ENCODE data around the gene DNAH10.
"Not testable (repeated sequence)": the region's sequence is repeated elsewhere in the genome, so short reads cannot be mapped to it uniquely, and the experiment has no call there.

Gene DNAH10

GRCh38 chr12:123891011-123891410, 128.9 kb downstream of the DNAH10 start:
- no peak for DNase-seq

DNA sequence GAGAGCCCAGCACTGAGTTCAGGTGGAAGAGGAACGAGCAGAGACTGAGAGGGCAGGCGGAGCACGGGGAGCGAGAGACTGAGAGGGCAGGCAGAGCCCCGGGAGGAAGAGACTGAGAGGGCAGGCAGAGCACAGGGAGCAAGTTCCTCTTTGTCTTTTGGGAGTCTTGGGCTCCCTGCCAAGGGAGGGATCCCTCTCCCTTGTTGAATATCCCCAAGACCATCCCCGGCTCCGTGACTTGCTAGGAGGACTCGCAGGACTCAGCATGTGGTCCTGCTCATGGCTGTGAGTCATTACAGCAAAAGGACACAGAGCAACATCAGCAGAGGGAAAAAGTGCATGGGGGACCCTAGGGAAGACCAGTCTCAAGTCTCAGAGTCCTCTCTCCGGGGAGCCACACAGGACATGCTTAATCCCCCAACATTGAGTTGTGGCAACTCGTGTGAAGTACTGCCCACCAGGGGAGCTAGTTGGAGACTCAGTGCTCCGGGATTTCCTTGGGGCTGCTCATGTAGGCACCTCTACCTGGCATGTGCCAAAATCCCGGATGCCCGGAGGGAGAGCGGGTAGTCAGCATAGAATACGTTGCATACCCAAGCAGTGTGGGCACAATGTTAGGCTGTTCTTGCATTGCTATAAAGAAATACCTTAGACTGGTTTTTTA, 129.5 kb downstream of the DNAH10 start:
- DNase-seq = no peak

- no peak for DNase-seq
Observed at GRCh38 chr12:123892180-123892559, 130.1 kb downstream of the DNAH10 start.

- DNase-seq = no peak
Observed at GRCh38 chr12:123892853-123893252, 130.8 kb downstream of the DNAH10 start.

DNA sequence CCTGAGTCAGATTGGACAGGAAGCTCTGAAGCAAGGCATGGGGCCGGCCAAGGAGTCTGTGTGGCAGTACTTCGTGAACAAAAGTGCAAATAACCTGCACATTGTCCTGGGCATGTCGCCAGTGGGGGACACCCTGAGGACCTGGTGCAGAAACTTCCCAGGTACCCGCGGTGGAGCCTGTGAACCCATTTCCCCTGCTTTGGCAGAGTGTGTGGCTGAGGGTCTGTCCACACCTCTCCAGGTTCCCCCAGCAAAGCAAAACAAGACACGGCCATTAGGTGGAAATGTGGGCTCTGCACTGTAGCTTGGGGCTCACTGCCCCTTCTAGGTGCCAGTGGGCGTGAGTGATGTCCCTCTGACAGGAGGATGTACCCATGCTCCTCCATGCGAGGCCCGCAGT, 131.2 kb downstream of the DNAH10 start:
- no peak for DNase-seq

GRCh38 chr12:123894823-123895345, 132.8 kb downstream of the DNAH10 start:
- DNase-seq = no peak

- no peak for DNase-seq
Observed at GRCh38 chr12:123895451-123895850, 133.3 kb downstream of the DNAH10 start.

DNA sequence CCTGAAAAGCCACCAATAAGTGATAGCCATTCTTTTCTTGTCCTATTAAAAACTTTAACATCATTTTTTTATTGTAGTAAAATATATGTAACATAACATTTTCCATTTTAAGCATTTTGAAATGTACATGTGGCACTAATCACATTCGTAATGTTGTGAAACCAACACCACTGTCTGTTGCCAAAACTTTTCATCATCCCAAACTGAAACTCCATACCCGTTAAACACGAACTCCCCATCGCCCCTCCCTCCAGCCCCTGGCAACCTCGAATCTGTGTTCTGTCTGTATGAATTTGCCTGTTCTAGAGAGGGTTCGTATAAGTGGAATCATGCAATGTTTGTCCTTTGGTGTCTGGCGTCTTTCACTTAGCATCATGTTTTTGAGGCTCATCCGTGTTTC, 134.7 kb downstream of the DNAH10 start:
- DNase-seq = no peak

GRCh38 chr12:123897221-123897620, 135.1 kb downstream of the DNAH10 start:
- no peak for DNase-seq

DNA sequence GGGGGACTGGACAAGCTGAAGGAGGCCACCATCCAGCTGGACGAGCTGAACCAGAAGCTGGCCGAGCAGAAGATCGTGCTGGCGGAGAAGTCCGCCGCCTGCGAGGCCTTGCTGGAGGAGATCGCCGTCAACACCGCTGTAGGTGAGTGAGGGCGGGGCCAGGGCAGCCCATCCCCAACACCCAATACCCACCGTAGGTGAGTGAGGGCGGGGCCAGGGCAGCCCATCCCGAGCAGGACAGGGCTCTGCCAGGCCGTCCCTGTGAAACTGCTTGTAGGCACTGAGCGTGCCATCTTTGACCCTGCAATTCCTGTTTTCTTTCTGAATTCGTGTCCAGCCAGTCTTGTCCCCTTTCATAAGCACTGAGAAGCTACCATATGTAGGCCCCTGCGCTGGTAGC, 136.6 kb downstream of the DNAH10 start:
- DNase-seq = no peak

GRCh38 chr12:123899368-123899767, 137.3 kb downstream of the DNAH10 start:
- no peak for DNase-seq

DNA sequence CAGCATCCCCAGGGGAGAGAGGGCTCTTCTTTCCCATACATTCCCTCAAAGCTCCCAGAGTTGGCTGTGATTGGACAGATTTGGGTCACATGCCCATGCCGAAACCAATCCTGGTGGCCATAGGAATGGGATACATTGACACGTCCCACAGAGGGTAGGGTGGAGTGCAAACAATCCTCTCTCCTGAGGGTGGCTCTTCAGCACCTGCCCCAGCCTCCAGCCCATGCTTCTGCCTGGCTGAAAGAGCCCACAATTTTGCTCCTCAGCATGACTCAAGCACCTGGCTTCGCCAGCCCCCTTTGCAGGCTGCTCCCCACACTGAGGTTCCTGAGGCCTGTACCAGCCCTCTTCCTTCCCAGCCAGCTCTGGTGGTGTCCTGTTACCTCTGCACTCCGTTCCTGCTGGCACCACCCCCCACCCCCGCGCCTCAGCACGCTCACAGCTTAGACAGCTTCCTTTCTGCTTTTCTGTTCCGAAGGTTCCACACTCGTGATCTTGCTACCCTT, 138.8 kb downstream of the DNAH10 start:
- DNase-seq = no peak

DNA sequence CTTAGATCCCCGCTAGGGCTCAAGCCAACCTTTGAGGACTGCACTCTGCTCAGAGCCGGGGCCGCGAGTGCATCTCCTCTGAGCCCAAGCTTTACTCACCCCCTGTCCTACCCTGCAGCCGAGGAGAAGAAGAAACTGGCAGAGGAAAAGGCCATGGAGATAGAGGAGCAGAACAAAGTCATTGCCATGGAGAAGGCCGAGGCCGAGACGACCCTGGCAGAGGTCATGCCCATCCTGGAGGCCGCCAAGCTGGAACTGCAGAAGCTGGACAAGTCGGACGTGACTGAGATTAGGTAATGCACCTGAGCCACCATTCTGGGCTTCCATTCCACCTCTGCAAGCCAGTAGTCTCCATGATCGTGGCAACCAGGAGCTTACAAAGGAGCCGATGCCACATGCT, 140.7 kb downstream of the DNAH10 start:
- DNase-seq = no peak

DNA sequence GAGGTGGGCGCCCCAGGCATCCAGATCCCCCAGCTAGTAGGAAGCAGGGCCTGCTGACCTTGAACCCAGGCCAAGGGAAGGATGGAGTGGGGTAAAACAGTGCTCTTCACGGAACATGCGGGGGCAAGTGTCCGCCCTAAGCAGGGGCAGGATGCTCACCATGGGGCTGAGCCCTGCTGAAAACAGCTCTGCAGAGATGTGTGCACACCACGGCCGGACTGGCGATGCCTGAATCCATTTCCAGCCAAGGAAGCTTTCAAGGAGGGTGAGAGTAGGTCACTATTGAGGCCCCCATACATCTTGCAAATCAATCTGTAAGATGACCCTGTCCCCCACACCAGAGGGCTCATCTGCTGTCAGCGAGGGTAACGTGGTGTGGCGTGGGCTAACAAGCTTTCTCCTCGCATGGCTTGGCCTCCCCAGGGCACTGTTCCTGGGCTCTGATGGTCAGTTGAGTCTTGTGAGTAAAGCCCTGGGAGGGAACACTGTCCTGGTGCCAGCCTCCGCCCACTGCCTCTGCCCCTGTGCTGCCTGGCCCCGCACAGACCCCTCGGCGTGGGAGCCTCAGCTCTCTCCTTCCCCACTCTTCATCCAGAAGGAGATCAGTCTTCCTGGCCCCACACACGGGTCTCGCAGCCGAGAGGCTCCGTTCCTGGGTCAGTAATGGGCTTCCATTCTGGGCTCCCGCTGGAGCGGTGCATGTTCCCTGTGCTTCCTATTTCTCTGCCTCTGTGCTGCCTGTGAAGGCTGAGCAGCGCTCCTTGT, 141.4 kb downstream of the DNAH10 start:
- DNase-seq = no peak

DNA sequence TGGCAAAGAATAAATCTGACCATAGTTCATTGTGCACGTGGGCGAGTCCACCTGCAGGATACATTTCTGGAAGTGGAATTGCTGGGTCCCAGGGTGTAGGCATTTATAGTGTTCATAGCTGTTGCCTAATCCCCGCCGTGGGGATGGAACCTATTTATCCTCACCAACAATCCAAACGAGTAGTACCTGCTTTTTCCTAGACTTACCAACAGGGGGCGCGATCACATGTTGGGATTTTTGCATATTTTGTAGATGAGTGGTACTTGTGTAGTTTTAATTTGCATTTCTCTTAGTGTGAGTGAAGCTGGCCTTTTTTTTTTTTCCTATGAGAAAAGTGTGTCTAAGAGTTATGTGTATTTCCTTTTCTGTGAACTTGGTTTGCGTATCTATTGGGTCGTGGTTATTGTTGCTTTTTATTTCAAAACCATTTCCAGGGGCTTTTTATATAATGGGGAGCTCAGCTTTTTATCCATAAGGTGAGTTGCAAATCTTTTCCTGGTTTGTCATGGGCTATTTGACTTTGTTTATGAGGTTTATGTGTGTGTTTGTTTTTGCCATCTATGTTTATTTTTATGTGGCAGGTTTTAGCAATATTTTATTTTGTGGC, 143.3 kb downstream of the DNAH10 start:
- no peak for DNase-seq

DNA sequence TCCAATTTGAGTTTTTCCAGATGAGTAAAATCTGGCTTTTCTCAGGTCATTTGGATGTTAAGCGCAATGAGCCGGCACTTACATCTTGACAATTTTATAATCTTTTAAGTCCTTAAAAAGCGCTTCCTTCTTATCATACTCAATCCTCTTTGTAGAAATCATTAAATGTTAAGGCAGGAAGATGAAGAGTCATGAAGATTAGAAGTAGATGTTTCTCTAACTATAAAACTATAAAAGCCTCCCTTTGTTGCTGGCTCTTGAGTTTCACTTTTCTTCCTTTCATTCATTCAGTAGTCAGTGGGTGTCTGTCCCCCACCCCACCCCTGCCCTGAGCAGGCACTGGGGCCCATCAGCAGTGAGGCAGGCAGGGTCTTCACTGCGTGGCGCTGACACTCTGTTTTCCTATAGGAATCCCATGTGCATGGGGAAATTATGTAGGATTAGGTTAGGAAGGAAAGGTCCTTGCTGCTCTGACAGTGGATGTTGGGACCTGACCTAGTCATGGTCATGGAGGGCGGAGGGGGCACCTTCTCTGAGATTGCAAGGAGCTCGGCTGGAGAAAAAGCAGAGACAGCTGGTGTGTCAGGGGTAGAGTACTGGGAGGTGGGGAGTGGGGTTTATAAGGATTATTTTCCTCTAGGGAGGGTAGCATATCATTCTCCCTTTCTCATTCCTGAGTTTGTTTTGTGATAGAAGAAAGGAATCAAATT, 144.8 kb downstream of the DNAH10 start:
- no peak for DNase-seq

GRCh38 chr12:123907726-123908476, 145.8 kb downstream of the DNAH10 start:
- DNase-seq = no peak

DNA sequence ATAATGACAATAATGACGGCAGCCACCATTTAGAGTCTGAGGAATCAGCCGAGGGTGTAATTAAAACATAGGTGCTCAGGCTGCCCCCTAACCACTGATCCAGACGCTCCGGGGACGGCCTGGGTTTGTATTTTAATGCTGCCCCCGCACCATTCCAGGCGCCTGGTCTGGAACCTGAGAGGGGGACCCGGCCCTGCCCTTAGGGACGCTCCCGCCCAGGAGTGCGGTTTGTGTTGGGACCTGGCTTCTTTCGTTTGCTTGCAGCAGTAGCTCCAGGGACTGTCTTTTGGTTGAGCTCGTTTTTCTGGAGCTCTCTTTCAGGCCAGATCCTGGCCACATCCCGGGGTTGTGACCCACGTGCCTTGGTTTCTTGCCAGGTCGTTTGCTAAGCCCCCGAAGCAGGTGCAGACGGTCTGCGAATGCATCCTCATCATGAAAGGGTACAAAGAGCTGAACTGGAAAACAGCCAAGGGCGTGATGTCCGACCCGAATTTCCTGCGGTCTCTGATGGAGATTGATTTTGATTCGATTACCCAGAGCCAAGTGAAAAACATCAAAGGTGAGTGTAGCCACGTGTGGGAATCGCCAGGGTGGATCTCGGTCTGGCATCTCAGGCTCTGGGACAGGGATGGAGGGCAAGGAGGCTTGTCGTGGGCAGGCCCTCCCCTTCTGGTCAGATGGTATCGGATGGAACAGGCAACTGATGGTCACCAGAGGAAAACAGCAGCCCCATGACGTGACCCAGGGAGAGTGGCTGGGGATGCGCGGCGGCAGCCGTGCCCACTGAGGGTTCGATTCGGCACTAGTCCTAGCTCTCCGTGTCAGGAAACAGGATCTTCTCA, 147.0 kb downstream of the DNAH10 start:
- no peak for DNase-seq

DNA sequence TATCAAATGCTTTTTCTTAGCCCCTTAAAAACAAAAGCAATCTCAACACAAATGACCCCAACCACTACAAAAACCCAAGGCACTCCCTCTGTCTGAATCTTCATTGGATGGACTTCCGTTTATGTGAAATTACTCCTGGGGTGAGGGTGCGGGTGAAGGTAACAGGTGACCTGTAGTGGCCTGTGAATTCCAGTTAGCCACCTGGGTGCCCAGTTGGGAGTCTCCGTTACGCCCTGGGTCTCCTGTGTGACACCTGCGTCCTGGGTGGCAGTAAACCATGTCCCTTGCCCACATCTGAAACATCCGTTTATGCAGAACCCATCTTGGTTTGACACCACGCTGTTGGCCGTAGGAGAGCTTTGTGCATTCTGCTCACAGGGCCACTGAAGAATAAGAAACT, 148.0 kb downstream of the DNAH10 start:
- no peak for DNase-seq

DNA sequence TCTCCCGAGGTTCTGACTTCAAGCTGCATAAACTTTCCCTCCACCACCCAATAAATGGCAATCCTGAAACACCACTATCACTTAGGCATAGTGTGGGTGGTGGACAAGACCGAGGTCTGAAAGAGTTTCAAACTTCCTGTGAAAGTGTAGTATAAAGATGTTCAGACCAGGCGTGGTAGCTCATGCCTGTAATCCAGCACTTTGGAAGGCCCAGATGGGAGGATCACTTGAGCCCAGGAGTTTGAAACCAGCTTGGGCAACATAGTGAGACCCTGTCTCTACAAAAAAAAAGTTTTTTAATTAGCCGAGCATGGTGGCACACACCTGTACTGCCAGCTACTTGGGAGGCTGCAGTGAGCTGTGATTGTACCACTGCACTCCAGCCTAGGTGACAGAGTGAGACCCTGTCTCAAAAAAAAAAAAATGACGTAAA, 148.7 kb downstream of the DNAH10 start:
- no peak for DNase-seq

DNA sequence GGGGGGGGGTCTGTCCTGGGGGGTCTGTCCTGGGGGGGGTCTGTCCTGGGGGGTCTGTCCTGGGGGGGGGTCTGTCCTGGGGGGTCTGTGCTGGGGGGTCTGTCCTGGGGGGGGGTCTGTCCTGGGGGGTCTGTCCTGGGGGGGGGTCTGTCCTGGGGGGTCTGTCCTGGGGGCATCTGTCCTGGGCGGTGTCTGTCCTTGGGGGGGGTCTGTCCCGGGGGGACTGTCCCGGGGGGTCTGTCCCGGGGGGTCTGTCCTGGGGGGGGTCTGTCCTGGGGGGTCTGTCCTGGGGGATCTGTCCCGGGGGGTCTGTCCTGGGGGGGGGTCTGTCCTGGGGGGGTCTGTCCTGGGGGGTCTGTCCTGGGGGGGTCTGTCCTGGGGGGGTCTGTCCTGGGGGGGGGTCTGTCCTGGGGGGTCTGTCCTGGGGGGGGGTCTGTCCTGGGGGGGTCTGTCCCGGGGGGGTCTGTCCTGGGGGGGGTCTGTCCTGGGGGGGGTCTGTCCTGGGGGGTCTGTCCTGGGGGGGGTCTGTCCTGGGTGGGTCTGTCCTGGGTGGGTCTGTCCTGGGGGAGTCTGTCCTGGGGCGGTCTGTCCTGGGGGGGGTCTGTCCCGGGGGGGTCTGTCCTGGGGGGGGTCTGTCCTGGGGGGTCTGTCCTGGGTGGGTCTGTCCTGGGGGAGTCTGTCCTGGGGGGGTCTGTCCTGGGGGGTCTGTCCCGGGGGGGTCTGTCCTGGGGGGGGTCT, 149.7 kb downstream of the DNAH10 start:
- DNase-seq = not testable (repeated sequence)
